ENCODE measurements around the gene HUS1B. TPM values are rescaled to one million over a fixed set of nuclear protein-coding genes. Genes with fewer than 3 reads are reported as not detected.

HUS1B gene
- total and polyA plus RNA-seq, 2 of the 13 experiments (the other 11 are each of a cell fraction or from before 2014, with no cell fraction given), result 0.18 to 0.40 TPM

GRCh38 chr6:692858-693722 is 36.2 kb upstream of the HUS1B start, which contains the start of gene EXOC2 (continued):
- peak; percentile 98 for TF ChIP-seq FOXC1 (CRISPR knock-in tag; IDR thresholded peaks at IDR 0.05; ENCODE audit: borderline replicate concordance)
- no peak for TF ChIP-seq ZFAT (CRISPR knock-in tag; conservative IDR thresholded peaks at IDR 0.05)
- TF ChIP-seq HNF4A (CRISPR knock-in tag; IDR thresholded peaks at IDR 0.05), result peak; percentile 44; the same call in 1 of the 2 replicates
- peak; percentile 95; the same call in 1 of the 2 replicates for TF ChIP-seq KLF6 (CRISPR knock-in tag; IDR thresholded peaks at IDR 0.05)
- TF ChIP-seq SRY (CRISPR knock-in tag; IDR thresholded peaks at IDR 0.05), result peak; percentile 83; the same call in 1 of the 2 replicates
- TF ChIP-seq MZF1 (CRISPR knock-in tag; IDR thresholded peaks at IDR 0.05; ENCODE audit: borderline replicate concordance), result 0 out of 2 replicates have a peak, but pooled peaks have one; percentile 87
- no peak for TF ChIP-seq CENPBD1 (CRISPR knock-in tag; IDR thresholded peaks at IDR 0.05; ENCODE audit: borderline replicate concordance, low read depth)
- TF ChIP-seq ZNF749 (CRISPR knock-in tag; IDR thresholded peaks at IDR 0.05; ENCODE audit: borderline replicate concordance), result peak; percentile 40; the same call in 1 of the 2 replicates
- TF ChIP-seq BRD4 (CRISPR knock-in tag; IDR thresholded peaks at IDR 0.05), result peak; percentile 86; the same call in 1 of the 2 replicates
- no peak for TF ChIP-seq NFIC (IDR thresholded peaks at IDR 0.05; ENCODE audit: low read length)
- TF ChIP-seq DPF2 (CRISPR knock-in tag; IDR thresholded peaks at IDR 0.05; ENCODE audit: borderline replicate concordance, low read depth), result no peak
- TF ChIP-seq GATA4 (IDR thresholded peaks at IDR 0.05; ENCODE audit: borderline replicate concordance, low read depth), result peak; percentile 22; the same call in 1 of the 2 replicates
- TF ChIP-seq ZNF543 (CRISPR knock-in tag; IDR thresholded peaks at IDR 0.05), result peak; percentile 92
- peak; percentile 74; the same call in 1 of the 2 replicates for TF ChIP-seq ZBED4 (CRISPR knock-in tag; IDR thresholded peaks at IDR 0.05; ENCODE audit: borderline replicate concordance)
- peak; percentile 25; the same call in 1 of the 2 replicates for TF ChIP-seq ZNF274 (CRISPR knock-in tag; IDR thresholded peaks at IDR 0.05)
- TF ChIP-seq BHLHE40 (IDR thresholded peaks at IDR 0.05; ENCODE audit: low read length), result peak; percentile 70
- no peak for TF ChIP-seq SYNCRIP (IDR thresholded peaks at IDR 0.05; ENCODE audit: insufficient read depth, low read depth, low read length)
- no peak for TF ChIP-seq LCORL (IDR thresholded peaks at IDR 0.05)
- peak; percentile 25; the same call in 1 of the 2 replicates for TF ChIP-seq LCORL (CRISPR knock-in tag; IDR thresholded peaks at IDR 0.05)
- TF ChIP-seq MIER2 (CRISPR knock-in tag; IDR thresholded peaks at IDR 0.05), result 0 out of 2 replicates have a peak, but pooled peaks have one; percentile 48
- no peak for TF ChIP-seq NCOA5 (CRISPR knock-in tag; IDR thresholded peaks at IDR 0.05)
- TF ChIP-seq ZNF709 (CRISPR knock-in tag; IDR thresholded peaks at IDR 0.05), result peak; percentile 74
